SU-DHL-6 (cell line): Measurements from ENCODE around the gene USH1C.

Experiments used
- CTCF ChIP-seq: fragments of 200-600 bp; sonication (generic); IDR thresholded peaks from one replicate; pipeline ENCODE4 v1.5.1; 2017; ENCODE audit warnings: antibody characterized with exemption, mild to moderate bottlenecking, low read length, moderate library complexity; ENCODE audit not compliant: insufficient read depth, poor library complexity, severe bottlenecking
- EZH2phosphoT487 ChIP-seq: fragments of 200-600 bp; sonication (generic), shearing (Covaris generic); conservative IDR thresholded peaks from 2 replicates; pipeline ENCODE4 v1.6.1; 2018; ENCODE audit warnings: mild to moderate bottlenecking, antibody characterized with exemption, low read length, moderate library complexity, mixed read lengths

- TF ChIP-seq CTCF (no peak), EZH2phosphoT487 (no peak)
Measured at GRCh38 chr11:17572359-17572690, 28.1 kb upstream of the USH1C start.
